GM12878 (cell line): ENCODE results near the gene KRT12. TPM values are rescaled to one million over a fixed set of nuclear protein-coding genes. Genes with fewer than 3 reads are reported as not detected.

ENCODE experiments used
- ATAC-seq: fragments of 200-7000 bp; cut with Tn5 transposase; 3 replicates; pipeline ENCODE4 v1.9.1; 2020; ENCODE audit warnings: mild to moderate bottlenecking, moderate library complexity
- BruUV-seq: library from RNA; stranded (reverse); fragments of 400-500 nt; replicated peaks from 2 replicates; lab custom pipeline; 2021; lab: Mats Ljungman, UMichigan
- CTCF ChIA-PET: fragments of 300-600 bp; sonication (Branson Sonifier 250); formaldehyde crosslinking; extraction: SDS; loops from one replicate; lab custom pipeline; 2021; ENCODE audit warnings: inconsistent platforms; lab: Yijun Ruan, JAX
- POLR2A ChIA-PET: fragments of 350-600 bp; formaldehyde crosslinking; extraction: SDS; loops from one replicate; lab custom pipeline; 2021; ENCODE audit warnings: inconsistent platforms; lab: Charles Lee
- RAD21 ChIA-PET: fragments of 300-600 bp; sonication (Branson Sonifier 250); formaldehyde crosslinking; loops from one replicate; lab custom pipeline; 2023; ENCODE audit warnings: antibody characterized with exemption; ENCODE audit not compliant: unreplicated experiment; lab: Charles Lee
- SMC1A ChIA-PET: fragments of 300-600 bp; sonication (Branson Sonifier 250); formaldehyde crosslinking; loops from one replicate; lab custom pipeline; 2023; ENCODE audit not compliant: unreplicated experiment, uncharacterized antibody; lab: Charles Lee
- DNase-seq: peaks from one replicate; pipeline ENCODE4 v3.0.0-alpha.2; 2011; ENCODE audit warnings: low read depth, low spot score
- FAIRE-seq: peaks from 3 replicates; lab custom pipeline; 2011; peaks lifted over from hg19 to GRCh38; lab: Jason Lieb, UNC
- H2AFZ ChIP-seq: 2 replicates; pipeline ENCODE4 v1.6.0; 2011; ENCODE audit warnings: low read depth, low read length, control low read depth; ENCODE audit not compliant: control insufficient read depth
- H3K27ac ChIP-seq: 2 replicates; pipeline ENCODE4 v1.5.1; 2011; ENCODE audit warnings: control low read depth; ENCODE audit not compliant: control insufficient read depth, insufficient read depth
- H3K27me3 ChIP-seq, 2 experiments: replicated peaks in 1 of 2; 2 replicates each; pipeline versions ENCODE4 v1.6.0 to v1.6.1; 2011; ENCODE audit warnings: low read length in 1 of 2; ENCODE audit not compliant: control insufficient read depth in 2 of 2, insufficient read depth in 2 of 2
- H3K36me3 ChIP-seq, 2 experiments: 2 replicates each; pipeline ENCODE4 v1.5.1; 2011; ENCODE audit warnings: low read length in 1 of 2; ENCODE audit not compliant: control insufficient read depth in 2 of 2, insufficient read depth in 2 of 2
- H3K4me1 ChIP-seq: 2 replicates; pipeline ENCODE4 v1.6.1; 2011; ENCODE audit warnings: mild to moderate bottlenecking, low read length, moderate library complexity, mixed read lengths; ENCODE audit not compliant: control insufficient read depth, insufficient read depth
- H3K4me2 ChIP-seq: 2 replicates; pipeline ENCODE4 v1.6.0; 2011; ENCODE audit warnings: control low read depth; ENCODE audit not compliant: control insufficient read depth, insufficient read depth
- H3K4me3 ChIP-seq: fragments of 200-600 bp; sonication (generic); 2 replicates; pipeline ENCODE4 v1.5.1; 2016
- H3K79me2 ChIP-seq: 2 replicates; pipeline ENCODE4 v1.6.0; 2011; ENCODE audit warnings: low read length; ENCODE audit not compliant: control insufficient read depth, insufficient read depth
- H3K9ac ChIP-seq: 2 replicates; pipeline ENCODE4 v1.8.0; 2011; ENCODE audit warnings: low read length, control low read depth, mixed read lengths; ENCODE audit not compliant: control insufficient read depth, insufficient read depth
- H3K9me3 ChIP-seq: replicated peaks from 3 replicates; pipeline ENCODE4 v1.5.1; 2011; ENCODE audit warnings: mild to moderate bottlenecking, low read length; ENCODE audit not compliant: control insufficient read depth, insufficient read depth
- H4K20me1 ChIP-seq: 2 replicates; pipeline ENCODE4 v1.6.0; 2011; ENCODE audit not compliant: control insufficient read depth, insufficient read depth
- CHD4 ChIP-seq: fragments of 200-600 bp; sonication (generic); IDR thresholded peaks from 2 replicates; pipeline ENCODE4 v1.6.1; 2016; ENCODE audit warnings: mild to moderate bottlenecking
- ESRRA ChIP-seq: IDR thresholded peaks from 2 replicates; pipeline ENCODE4 v1.6.1; 2012; ENCODE audit warnings: mild to moderate bottlenecking, low read length, improper control_type of control experiment
- EZH2 ChIP-seq: IDR thresholded peaks from 2 replicates; pipeline ENCODE4 v1.6.1; 2012; ENCODE audit warnings: low read depth, mild to moderate bottlenecking, control low read depth, inconsistent platforms, low read length, borderline replicate concordance; ENCODE audit not compliant: control insufficient read depth
- FOXK2 ChIP-seq: fragments of 450-650 bp; IDR thresholded peaks from 2 replicates; pipeline ENCODE4 v1.6.1; 2017; ENCODE audit warnings: mild to moderate bottlenecking, moderate library complexity
- RFX5 ChIP-seq: IDR thresholded peaks from 2 replicates; pipeline ENCODE4 v1.6.1; 2011; ENCODE audit warnings: low read depth, low read length, improper control_type of control experiment
- SIN3A ChIP-seq: IDR thresholded peaks from 2 replicates; pipeline ENCODE4 v1.6.1; 2012; ENCODE audit warnings: low read depth, low read length, improper control_type of control experiment
- SMAD1 ChIP-seq: fragments of 450-650 bp; IDR thresholded peaks from 2 replicates; pipeline ENCODE4 v1.6.1; 2018; ENCODE audit warnings: mild to moderate bottlenecking, low read depth; ENCODE audit not compliant: partially characterized antibody
- SMAD5 ChIP-seq: IDR thresholded peaks from 2 replicates; pipeline ENCODE4 v1.6.1; 2016; ENCODE audit warnings: antibody characterized with exemption, low read depth
- WGBS: methylation state at CpG from one replicate; pipeline ENCODE4 v1.1.6; 2016; ENCODE audit warnings: low lambda C conversion rate; ENCODE audit not compliant: insufficient replicate concordance, insufficient coverage; ENCODE audit errors: missing lambda C conversion rate; 5-methylcytosine and 5-hydroxymethylcytosine counted together
- in situ Hi-C: fragments of 300-500 bp; cut with MboI; formaldehyde crosslinking; loops from 9 replicates; pipeline ENCODE4 v1.14.3; 2018; ENCODE audit warnings: mixed read lengths
- intact Hi-C: fragments of 100-400 bp; cut with micrococcal nuclease; formaldehyde crosslinking; loops from one replicate; pipeline ENCODE4 v1.14.2; 2022; ENCODE audit not compliant: unreplicated experiment
- polyA plus RNA-seq, 11 experiments: library from polyadenylated mRNA; depleted of rRNA in 4 of 11; unstranded in 6 of 11; stranded (reverse) in 5 of 11; fragments of >200 nt; fragmentation: Nextera tagmentation in 4 of 11; fragmentation: Illumina TruSeq in 1 of 11; extraction: Ambion mirVana in 4 of 11; extraction: Trizol in 1 of 11; gene quantifications; 1 replicate in 1 of 11; 2 replicates in 10 of 11; pipeline versions ENCODE4 v1.2.1 to v1.2.3, GENCODE V29; 2011 to 2016; ENCODE audit warnings: inconsistent platforms in 2 of 11, missing spikeins in 2 of 11, low read depth in 1 of 11
- total RNA-seq, 4 experiments: library from RNA; depleted of rRNA in 3 of 4; stranded (reverse); fragments of >200 nt in 3 of 4; fragmentation: Illumina TruSeq in 1 of 4; extraction: Trizol in 1 of 4; gene quantifications; 2 replicates each; pipeline versions ENCODE4 v1.2.1 to v1.2.3, GENCODE V29; 2013 to 2021
- TF ChIP-seq, protein P1 (sequence below): IDR thresholded peaks from 2 replicates; pipeline ENCODE4 v1.6.1; 2012; ENCODE audit warnings: low read depth, low read length, improper control_type of control experiment
- TF ChIP-seq, protein P2 (sequence below): IDR thresholded peaks from 2 replicates; pipeline ENCODE4 v1.6.1; 2012; ENCODE audit warnings: low read depth, low read length, improper control_type of control experiment
- TF ChIP-seq, protein P3 (sequence below): IDR thresholded peaks from 2 replicates; pipeline ENCODE4 v1.6.1; 2011; ENCODE audit warnings: borderline replicate concordance, low read depth, mild to moderate bottlenecking, moderate library complexity, low read length; ENCODE audit not compliant: insufficient read depth, poor library complexity, severe bottlenecking
- TF ChIP-seq, protein P4 (sequence below): fragments of 450-650 bp; IDR thresholded peaks from 2 replicates; pipeline ENCODE4 v1.6.1; 2017; ENCODE audit warnings: mild to moderate bottlenecking, moderate library complexity
- TF ChIP-seq, protein P5 (sequence below): fragments of 450-650 bp; IDR thresholded peaks from 2 replicates; pipeline ENCODE4 v1.6.1; 2017; ENCODE audit warnings: mild to moderate bottlenecking, low read depth, inconsistent platforms; ENCODE audit not compliant: poor library complexity, severe bottlenecking

KRT12 gene
- total and polyA plus RNA-seq, 10 of the 15 experiments (the other 5 are each of a cell fraction or from before 2014, with no cell fraction given): not detected

DNA sequence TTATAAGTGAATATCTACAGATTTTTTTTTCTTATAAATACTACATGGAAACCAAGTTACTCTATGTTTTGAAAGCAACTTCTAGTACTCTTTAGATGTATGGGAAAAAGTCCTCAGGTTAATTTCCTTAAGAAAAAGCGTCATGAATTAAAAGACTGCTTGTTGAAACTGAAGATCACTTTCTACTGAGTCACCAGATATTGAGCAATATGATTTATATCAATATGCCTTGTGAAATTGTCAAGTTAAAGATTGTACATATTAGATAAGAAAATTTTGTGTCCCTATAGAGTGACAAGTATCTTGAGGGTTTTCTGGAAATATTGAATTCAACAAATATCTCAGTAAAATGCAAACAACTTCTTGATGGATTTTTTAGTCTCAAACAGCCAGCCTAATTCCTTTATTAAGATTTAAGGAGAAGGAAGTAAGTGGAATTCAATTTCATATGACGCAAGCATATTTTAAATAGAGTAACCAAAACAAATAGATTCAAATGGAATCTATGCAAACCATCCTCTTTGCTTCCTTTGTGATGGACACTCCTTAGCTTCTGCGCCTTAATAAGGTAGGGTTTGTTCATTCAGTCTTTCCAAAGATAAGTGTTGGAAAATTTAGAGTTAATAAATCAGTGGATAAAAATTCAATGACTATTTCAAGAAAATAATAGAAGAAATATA lies 16.6 kb downstream of the KRT12 start:
- intact Hi-C loops: no loop called here
- TF ChIP-seq SMAD5 (no peak), FOXK2 (no peak), SMAD1 (no peak), CHD4 (no peak), SIN3A (no peak), EZH2 (no peak), ESRRA (no peak), RFX5 (no peak)
- TF ChIP-seq, protein P1, sequence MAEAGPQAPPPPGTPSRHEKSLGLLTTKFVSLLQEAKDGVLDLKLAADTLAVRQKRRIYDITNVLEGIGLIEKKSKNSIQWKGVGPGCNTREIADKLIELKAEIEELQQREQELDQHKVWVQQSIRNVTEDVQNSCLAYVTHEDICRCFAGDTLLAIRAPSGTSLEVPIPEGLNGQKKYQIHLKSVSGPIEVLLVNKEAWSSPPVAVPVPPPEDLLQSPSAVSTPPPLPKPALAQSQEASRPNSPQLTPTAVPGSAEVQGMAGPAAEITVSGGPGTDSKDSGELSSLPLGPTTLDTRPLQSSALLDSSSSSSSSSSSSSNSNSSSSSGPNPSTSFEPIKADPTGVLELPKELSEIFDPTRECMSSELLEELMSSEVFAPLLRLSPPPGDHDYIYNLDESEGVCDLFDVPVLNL: no peak
- TF ChIP-seq, protein P2, sequence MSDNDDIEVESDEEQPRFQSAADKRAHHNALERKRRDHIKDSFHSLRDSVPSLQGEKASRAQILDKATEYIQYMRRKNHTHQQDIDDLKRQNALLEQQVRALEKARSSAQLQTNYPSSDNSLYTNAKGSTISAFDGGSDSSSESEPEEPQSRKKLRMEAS: no peak
- TF ChIP-seq, protein P3, sequence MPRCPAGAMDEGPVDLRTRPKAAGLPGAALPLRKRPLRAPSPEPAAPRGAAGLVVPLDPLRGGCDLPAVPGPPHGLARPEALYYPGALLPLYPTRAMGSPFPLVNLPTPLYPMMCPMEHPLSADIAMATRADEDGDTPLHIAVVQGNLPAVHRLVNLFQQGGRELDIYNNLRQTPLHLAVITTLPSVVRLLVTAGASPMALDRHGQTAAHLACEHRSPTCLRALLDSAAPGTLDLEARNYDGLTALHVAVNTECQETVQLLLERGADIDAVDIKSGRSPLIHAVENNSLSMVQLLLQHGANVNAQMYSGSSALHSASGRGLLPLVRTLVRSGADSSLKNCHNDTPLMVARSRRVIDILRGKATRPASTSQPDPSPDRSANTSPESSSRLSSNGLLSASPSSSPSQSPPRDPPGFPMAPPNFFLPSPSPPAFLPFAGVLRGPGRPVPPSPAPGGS: no peak
- TF ChIP-seq, protein P4, sequence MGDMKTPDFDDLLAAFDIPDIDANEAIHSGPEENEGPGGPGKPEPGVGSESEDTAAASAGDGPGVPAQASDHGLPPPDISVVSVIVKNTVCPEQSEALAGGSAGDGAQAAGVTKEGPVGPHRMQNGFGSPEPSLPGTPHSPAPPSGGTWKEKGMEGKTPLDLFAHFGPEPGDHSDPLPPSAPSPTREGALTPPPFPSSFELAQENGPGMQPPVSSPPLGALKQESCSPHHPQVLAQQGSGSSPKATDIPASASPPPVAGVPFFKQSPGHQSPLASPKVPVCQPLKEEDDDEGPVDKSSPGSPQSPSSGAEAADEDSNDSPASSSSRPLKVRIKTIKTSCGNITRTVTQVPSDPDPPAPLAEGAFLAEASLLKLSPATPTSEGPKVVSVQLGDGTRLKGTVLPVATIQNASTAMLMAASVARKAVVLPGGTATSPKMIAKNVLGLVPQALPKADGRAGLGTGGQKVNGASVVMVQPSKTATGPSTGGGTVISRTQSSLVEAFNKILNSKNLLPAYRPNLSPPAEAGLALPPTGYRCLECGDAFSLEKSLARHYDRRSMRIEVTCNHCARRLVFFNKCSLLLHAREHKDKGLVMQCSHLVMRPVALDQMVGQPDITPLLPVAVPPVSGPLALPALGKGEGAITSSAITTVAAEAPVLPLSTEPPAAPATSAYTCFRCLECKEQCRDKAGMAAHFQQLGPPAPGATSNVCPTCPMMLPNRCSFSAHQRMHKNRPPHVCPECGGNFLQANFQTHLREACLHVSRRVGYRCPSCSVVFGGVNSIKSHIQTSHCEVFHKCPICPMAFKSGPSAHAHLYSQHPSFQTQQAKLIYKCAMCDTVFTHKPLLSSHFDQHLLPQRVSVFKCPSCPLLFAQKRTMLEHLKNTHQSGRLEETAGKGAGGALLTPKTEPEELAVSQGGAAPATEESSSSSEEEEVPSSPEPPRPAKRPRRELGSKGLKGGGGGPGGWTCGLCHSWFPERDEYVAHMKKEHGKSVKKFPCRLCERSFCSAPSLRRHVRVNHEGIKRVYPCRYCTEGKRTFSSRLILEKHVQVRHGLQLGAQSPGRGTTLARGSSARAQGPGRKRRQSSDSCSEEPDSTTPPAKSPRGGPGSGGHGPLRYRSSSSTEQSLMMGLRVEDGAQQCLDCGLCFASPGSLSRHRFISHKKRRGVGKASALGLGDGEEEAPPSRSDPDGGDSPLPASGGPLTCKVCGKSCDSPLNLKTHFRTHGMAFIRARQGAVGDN: no peak
- TF ChIP-seq, protein P5, sequence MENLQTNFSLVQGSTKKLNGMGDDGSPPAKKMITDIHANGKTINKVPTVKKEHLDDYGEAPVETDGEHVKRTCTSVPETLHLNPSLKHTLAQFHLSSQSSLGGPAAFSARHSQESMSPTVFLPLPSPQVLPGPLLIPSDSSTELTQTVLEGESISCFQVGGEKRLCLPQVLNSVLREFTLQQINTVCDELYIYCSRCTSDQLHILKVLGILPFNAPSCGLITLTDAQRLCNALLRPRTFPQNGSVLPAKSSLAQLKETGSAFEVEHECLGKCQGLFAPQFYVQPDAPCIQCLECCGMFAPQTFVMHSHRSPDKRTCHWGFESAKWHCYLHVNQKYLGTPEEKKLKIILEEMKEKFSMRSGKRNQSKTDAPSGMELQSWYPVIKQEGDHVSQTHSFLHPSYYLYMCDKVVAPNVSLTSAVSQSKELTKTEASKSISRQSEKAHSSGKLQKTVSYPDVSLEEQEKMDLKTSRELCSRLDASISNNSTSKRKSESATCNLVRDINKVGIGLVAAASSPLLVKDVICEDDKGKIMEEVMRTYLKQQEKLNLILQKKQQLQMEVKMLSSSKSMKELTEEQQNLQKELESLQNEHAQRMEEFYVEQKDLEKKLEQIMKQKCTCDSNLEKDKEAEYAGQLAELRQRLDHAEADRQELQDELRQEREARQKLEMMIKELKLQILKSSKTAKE: no peak

More for the DNA sequence above, 16.6 kb downstream of the KRT12 start:
- H2AFZ ChIP-seq: no peak overlapping the region
- CTCF ChIA-PET: interaction anchor here (1.7 kb wide), 1 partner anchor 17 kb away, joined by 3 read pairs; no protein-coding TSS in a partner anchor
- no peak overlapping the region for H3K9ac ChIP-seq
- in situ Hi-C loops: no loop called here
- no peak overlapping the region for H3K4me2 ChIP-seq
- ATAC-seq (no peak), DNase-seq (no peak), FAIRE-seq (no peak)
- POLR2A ChIA-PET: no interaction called here
- H3K9me3 ChIP-seq: no peaks in the 10 kb centered on the region
- SMC1A ChIA-PET: no interaction called here
- RAD21 ChIA-PET: no interaction called here
- H3K27me3 ChIP-seq: no peaks in the 10 kb centered on the region; a peak in 2 of 4 replicates
- H3K27ac ChIP-seq: no peak overlapping the region
- H3K79me2 ChIP-seq: no peaks in the 10 kb centered on the region
- H3K4me3 ChIP-seq: no peak overlapping the region
- H3K36me3 ChIP-seq: no peaks in the 10 kb centered on the region
- H3K4me1 ChIP-seq: no peaks in the 10 kb centered on the region
- WGBS: 61% methylated on average over 3 of the region's 3 CpGs
- H4K20me1 ChIP-seq: no peaks in the 10 kb centered on the region
- BruUV-seq: no TSS peak
